Measurements from ENCODE around the gene SUCO. TPM values are rescaled to one million over a fixed set of nuclear protein-coding genes. Genes with fewer than 3 reads are reported as not detected.

SUCO gene
- polyA plus RNA-seq, 1 experiment: 5.0 TPM

DNA sequence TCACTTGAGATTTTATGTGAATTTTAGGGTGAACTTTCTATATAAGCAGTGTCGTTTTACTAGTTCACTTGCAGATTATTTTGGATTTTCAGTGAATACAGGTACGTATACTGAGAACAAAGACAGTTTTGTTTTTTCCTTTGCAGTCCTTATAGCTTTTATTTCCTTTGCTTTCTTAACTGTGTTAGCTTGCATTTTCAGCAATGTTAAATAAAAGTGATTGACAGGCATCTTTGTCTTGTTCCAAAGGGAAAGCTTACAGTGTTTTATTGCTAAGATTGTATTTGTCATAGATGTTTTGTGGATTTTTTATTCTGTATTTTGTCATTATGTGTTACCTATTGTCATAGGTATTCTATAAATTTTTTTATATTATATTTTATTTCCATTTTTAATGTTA, 72.7 kb downstream of the SUCO start:
- DNase-seq (ENCODE audit: low read depth): no peak
- no peaks in the 10 kb centered on the region for H3K27me3 ChIP-seq (ENCODE audit: control insufficient read depth, insufficient read depth, low read length)
- ChIA-PET POLR2A (no interaction called here), CTCF (interaction anchor here (1.6 kb wide), 1 partner anchor 114 kb away, joined by 3 read pairs; no protein-coding TSS in a partner anchor)
- H3K36me3 ChIP-seq (ENCODE audit: control insufficient read depth, insufficient read depth, low read length): peaks cover 3% of the 10 kb centered on the region; the same call in 1 of the 2 replicates
- no peak overlapping the region for H3K4me3 ChIP-seq (ENCODE audit: low read depth, low read length)
- TF ChIP-seq, protein P1, sequence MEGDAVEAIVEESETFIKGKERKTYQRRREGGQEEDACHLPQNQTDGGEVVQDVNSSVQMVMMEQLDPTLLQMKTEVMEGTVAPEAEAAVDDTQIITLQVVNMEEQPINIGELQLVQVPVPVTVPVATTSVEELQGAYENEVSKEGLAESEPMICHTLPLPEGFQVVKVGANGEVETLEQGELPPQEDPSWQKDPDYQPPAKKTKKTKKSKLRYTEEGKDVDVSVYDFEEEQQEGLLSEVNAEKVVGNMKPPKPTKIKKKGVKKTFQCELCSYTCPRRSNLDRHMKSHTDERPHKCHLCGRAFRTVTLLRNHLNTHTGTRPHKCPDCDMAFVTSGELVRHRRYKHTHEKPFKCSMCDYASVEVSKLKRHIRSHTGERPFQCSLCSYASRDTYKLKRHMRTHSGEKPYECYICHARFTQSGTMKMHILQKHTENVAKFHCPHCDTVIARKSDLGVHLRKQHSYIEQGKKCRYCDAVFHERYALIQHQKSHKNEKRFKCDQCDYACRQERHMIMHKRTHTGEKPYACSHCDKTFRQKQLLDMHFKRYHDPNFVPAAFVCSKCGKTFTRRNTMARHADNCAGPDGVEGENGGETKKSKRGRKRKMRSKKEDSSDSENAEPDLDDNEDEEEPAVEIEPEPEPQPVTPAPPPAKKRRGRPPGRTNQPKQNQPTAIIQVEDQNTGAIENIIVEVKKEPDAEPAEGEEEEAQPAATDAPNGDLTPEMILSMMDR (IDR thresholded peaks at IDR 0.05; ENCODE audit: insufficient read depth, low read depth, low read length): no peak

DNA sequence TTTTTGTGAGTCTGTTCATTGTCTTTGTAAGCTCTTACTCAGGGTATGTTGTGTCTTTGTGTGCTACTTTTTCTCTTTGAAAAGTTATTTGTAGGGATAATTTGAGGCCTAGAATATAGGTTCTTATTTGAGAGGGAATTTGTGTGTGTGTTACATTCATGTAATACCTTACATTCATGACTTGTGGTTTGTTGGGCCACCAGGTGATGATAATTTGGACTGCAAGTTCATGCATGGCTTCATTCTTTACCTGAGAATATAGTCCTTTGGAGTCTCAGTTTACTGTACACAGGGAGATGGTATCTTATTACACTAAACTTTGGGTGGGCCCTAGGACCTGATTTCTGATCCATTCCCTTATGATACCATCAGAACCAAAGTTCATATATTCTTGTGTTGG, 74.2 kb downstream of the SUCO start:
- TF ChIP-seq, protein P1 (IDR thresholded peaks at IDR 0.05; ENCODE audit: insufficient read depth, low read depth, low read length): no peak
- H3K36me3 ChIP-seq (ENCODE audit: control insufficient read depth, insufficient read depth, low read length): 0 out of 2 replicates have a peak, but pooled peaks cover 3% of the 10 kb centered on the region
- DNase-seq (ENCODE audit: low read depth): no peak
- ChIA-PET CTCF (interaction anchor here (1.3 to 4.8 kb wide), 2 partner anchors 113 to 135 kb away, joined by 4 to 28 read pairs; no protein-coding TSS in a partner anchor), POLR2A (no interaction called here)
- no peak overlapping the region for H3K4me3 ChIP-seq (ENCODE audit: low read depth, low read length)
- H3K27me3 ChIP-seq (ENCODE audit: control insufficient read depth, insufficient read depth, low read length): no peaks in the 10 kb centered on the region

DNA sequence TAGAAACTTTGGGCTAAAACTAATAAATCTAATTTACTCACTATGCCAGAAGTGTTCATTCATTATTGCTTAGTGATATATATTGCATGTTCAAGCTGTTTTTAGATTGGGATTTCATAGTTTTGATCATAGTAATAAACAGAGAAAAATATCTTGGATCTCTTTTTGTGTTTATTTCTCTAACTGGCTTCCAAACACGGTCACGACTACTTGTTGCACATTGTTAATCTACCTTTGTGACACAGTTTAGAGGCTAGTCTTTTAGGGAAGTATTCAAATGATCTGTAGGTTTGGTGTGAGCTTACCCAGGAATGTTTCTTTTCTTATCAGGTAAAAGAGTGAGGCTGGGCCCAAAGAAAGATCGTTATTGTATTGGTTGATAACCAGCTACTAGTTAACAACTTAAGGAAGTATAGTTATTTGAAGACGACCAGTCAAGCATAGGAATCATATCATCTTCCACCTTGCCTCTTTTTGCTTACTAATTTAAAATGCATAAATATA, 75.2 kb downstream of the SUCO start:
- Histone ChIP-seq H3K36me3 (ENCODE audit: control insufficient read depth, insufficient read depth, low read length) (0 out of 2 replicates have a peak, but pooled peaks cover 1% of the 10 kb centered on the region), H3K27me3 (ENCODE audit: control insufficient read depth, insufficient read depth, low read length) (no peaks in the 10 kb centered on the region), H3K4me3 (ENCODE audit: low read depth, low read length) (no peak overlapping the region)
- ChIA-PET POLR2A (no interaction called here), CTCF (interaction anchor here (1.3 to 4.8 kb wide), 3 partner anchors 109 to 134 kb away, joined by 4 to 28 read pairs (median 11); no protein-coding TSS in a partner anchor)
- TF ChIP-seq, protein P1 (IDR thresholded peaks at IDR 0.05; ENCODE audit: insufficient read depth, low read depth, low read length): no peak
- DNase-seq (ENCODE audit: low read depth): no peak

DNA sequence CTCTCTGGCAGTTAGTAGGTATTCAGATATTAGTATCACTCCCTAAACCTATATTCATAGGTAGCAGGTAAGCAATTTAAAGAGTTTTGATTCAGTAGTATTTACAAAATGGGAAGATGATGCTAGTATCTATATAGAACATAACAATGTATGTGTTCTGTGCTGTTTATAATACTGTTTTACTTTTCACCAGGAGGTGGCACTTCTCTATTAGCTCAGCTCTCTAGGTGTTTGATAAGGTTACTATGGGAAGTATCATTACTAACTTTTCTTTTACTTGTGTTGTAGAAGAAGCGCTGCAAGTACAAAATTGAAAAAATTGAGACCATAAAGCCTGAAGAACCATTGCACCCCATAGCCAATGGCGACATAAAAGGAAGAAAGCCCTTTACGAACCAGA, 76.6 kb downstream of the SUCO start:
- no peaks in the 10 kb centered on the region for H3K27me3 ChIP-seq (ENCODE audit: control insufficient read depth, insufficient read depth, low read length)
- ChIA-PET POLR2A (no interaction called here), CTCF (interaction anchor here (0.6 to 4.8 kb wide), 7 partner anchors 10 to 111 kb away, joined by 3 to 28 read pairs (median 4); partner anchors contain the start of gene FASLG)
- H3K36me3 ChIP-seq (ENCODE audit: control insufficient read depth, insufficient read depth, low read length): 0 out of 2 replicates have a peak, but pooled peaks cover 1% of the 10 kb centered on the region
- no peak overlapping the region for H3K4me3 ChIP-seq (ENCODE audit: low read depth, low read length)
- TF ChIP-seq, protein P1 (IDR thresholded peaks at IDR 0.05; ENCODE audit: insufficient read depth, low read depth, low read length): peak; percentile 31; the same call in 1 of the 2 replicates
- no peak for DNase-seq (ENCODE audit: low read depth)

DNA sequence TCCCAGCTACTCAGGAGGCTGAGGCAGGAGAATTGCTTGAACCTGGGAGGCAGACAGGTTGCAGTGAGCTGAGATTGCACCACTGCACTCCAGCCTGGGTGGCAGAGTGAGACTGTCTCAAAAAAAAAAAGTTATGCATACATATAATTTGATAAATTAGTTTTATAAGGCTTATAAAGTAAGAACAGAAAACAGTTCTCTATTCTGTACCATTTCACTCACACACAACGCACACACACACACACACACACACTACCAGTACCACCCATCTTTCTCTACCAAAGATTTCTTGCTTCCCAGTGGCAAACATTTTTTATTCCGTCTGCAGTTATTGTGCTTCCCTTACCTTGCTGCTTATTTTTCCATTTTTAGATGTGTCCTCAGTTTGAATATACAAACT, 79.5 kb downstream of the SUCO start:
- POLR2A ChIA-PET: no interaction called here
- Histone ChIP-seq H3K4me3 (ENCODE audit: low read depth, low read length) (no peak overlapping the region), H3K27me3 (ENCODE audit: control insufficient read depth, insufficient read depth, low read length) (no peaks in the 10 kb centered on the region), H3K36me3 (ENCODE audit: control insufficient read depth, insufficient read depth, low read length) (0 out of 2 replicates have a peak, but pooled peaks cover 1% of the 10 kb centered on the region)
- DNase-seq (ENCODE audit: low read depth): no peak
- TF ChIP-seq, protein P1 (IDR thresholded peaks at IDR 0.05; ENCODE audit: insufficient read depth, low read depth, low read length): no peak
- CTCF ChIA-PET: no interaction called here
